NCI-H460 (cell line): Measurements from ENCODE around the gene VIL1. TPM values are rescaled to one million over a fixed set of nuclear protein-coding genes. Genes with fewer than 3 reads are reported as not detected.

Source experiments
- DNase-seq: peaks from one replicate; pipeline ENCODE4 v3.0.0-alpha.2; 2016; ENCODE audit warnings: low read depth; ENCODE audit errors: extremely low read depth
- polyA plus RNA-seq: library from polyadenylated mRNA; depleted of rRNA; stranded (reverse); fragments of >200 nt; gene quantifications from 2 replicates; pipeline ENCODE4 v1.2.3, GENCODE V29; 2014; cell fraction: nucleus; rRNA removed
- total RNA-seq: library from RNA; depleted of rRNA; stranded (reverse); fragments of >200 nt; shearing (Covaris generic); gene quantifications from 2 replicates; pipeline ENCODE4 v1.2.3, GENCODE V29; 2014; rRNA removed

VIL1 gene
- 0.02 TPM in 1 of 2 replicates, not detected in the other for total RNA-seq
- 1.8 TPM in 1 of 2 replicates, not detected in the other for polyA plus RNA-seq

GRCh38 chr2:218418717-218419458 is at the start of gene VIL1:
VIL1 (plus strand) TSS chr2:218419123; CDS start chr2:218423779, 4,656 bp downstream.
- no peak for DNase-seq

- DNase-seq, result no peak
These were observed 49.6 kb upstream of the VIL1 start for GRCh38 chr2:218369330-218369729.

- no peak for DNase-seq
These were observed 48.4 kb upstream of the VIL1 start for GRCh38 chr2:218370410-218371063.

- no peak for DNase-seq
These were observed 47.0 kb upstream of the VIL1 start for GRCh38 chr2:218371983-218372350.

GRCh38 chr2:218374795-218375194 is 44.1 kb upstream of the VIL1 start:
- no peak for DNase-seq

GRCh38 chr2:218375212-218375611 is 43.7 kb upstream of the VIL1 start:
- DNase-seq, result no peak

GRCh38 chr2:218378053-218378452 is 40.9 kb upstream of the VIL1 start:
- no peak for DNase-seq

- no peak for DNase-seq
These were observed 37.0 kb upstream of the VIL1 start, which contains the start of gene SLC11A1 for GRCh38 chr2:218381916-218382366. SLC11A1 (plus strand) TSS chr2:218382273; CDS start chr2:218382369, 96 bp downstream.

- no peak for DNase-seq
These were observed 36.1 kb upstream of the VIL1 start for GRCh38 chr2:218382785-218383184.

- no peak for DNase-seq
These were observed 34.9 kb upstream of the VIL1 start for GRCh38 chr2:218383892-218384519.

- no peak for DNase-seq
These were observed 33.9 kb upstream of the VIL1 start for GRCh38 chr2:218384975-218385374.

- DNase-seq, result no peak
These were observed 32.2 kb upstream of the VIL1 start for GRCh38 chr2:218386505-218387368.

GRCh38 chr2:218387369-218388194 is 31.3 kb upstream of the VIL1 start:
- peak; percentile 45 for DNase-seq

GRCh38 chr2:218389333-218390150 is 29.4 kb upstream of the VIL1 start:
- DNase-seq, result no peak

- no peak for DNase-seq
These were observed 27.7 kb upstream of the VIL1 start for GRCh38 chr2:218391202-218391601.

GRCh38 chr2:218392459-218392858 is 26.5 kb upstream of the VIL1 start:
- DNase-seq, result no peak

GRCh38 chr2:218392891-218393462 is 25.9 kb upstream of the VIL1 start:
- no peak for DNase-seq

- DNase-seq, result no peak
These were observed 25.1 kb upstream of the VIL1 start for GRCh38 chr2:218393750-218394290.
